ENCODE results near the gene ZNF256.

Gene ZNF256

GRCh38 chr19:57947419-57948134, at the start of gene ZNF256:
Gene ZNF256, minus strand, starts transcription at chr19:57947706. Its CDS starts 232 bp downstream, at chr19:57947474.
- TF ChIP-seq, protein P1, sequence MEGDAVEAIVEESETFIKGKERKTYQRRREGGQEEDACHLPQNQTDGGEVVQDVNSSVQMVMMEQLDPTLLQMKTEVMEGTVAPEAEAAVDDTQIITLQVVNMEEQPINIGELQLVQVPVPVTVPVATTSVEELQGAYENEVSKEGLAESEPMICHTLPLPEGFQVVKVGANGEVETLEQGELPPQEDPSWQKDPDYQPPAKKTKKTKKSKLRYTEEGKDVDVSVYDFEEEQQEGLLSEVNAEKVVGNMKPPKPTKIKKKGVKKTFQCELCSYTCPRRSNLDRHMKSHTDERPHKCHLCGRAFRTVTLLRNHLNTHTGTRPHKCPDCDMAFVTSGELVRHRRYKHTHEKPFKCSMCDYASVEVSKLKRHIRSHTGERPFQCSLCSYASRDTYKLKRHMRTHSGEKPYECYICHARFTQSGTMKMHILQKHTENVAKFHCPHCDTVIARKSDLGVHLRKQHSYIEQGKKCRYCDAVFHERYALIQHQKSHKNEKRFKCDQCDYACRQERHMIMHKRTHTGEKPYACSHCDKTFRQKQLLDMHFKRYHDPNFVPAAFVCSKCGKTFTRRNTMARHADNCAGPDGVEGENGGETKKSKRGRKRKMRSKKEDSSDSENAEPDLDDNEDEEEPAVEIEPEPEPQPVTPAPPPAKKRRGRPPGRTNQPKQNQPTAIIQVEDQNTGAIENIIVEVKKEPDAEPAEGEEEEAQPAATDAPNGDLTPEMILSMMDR (IDR thresholded peaks at IDR 0.05; ENCODE audit: control extremely low read depth, extremely low read depth, low read depth, missing control alignments) = peak; percentile 58
- peak; percentile 93 for DNase-seq (ENCODE audit: extremely low spot score)
- POLR2A ChIA-PET = no interaction called here
- CTCF ChIA-PET = interaction anchor here (1.1 kb wide), 1 partner anchor 24 kb away, joined by 3 read pairs; no protein-coding TSS in a partner anchor

DNA sequence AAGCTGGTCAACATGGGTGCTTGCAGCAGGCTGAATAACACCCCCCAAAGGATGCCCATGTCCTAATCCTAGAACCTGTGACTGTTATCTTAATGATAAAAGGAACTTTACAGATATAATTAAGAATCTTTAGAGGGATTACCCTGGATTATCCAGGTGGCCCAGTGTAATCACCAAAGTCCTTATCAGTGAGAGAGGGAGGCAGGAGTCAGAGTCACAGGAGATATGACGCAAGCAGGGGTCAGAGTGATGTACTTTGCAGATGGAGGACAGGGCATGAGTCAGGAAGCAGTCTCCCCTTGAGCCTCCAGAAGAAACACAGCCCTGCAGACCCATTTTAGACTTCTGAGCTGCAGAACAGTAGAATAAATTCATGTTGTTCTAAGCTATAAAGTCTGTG, 45.3 kb upstream of the ZNF256 start:
- POLR2A ChIA-PET = no interaction called here
- TF ChIP-seq, protein P1 (IDR thresholded peaks at IDR 0.05; ENCODE audit: control extremely low read depth, extremely low read depth, low read depth, missing control alignments) = no peak
- CTCF ChIA-PET = no interaction called here
- DNase-seq (ENCODE audit: extremely low spot score) = no peak

GRCh38 chr19:57978586-57979289, 31.2 kb upstream of the ZNF256 start:
- TF ChIP-seq, protein P1 (IDR thresholded peaks at IDR 0.05; ENCODE audit: control extremely low read depth, extremely low read depth, low read depth, missing control alignments) = no peak
- ChIA-PET CTCF (no interaction called here), POLR2A (no interaction called here)
- DNase-seq (ENCODE audit: extremely low spot score) = no peak

- ChIA-PET CTCF (no interaction called here), POLR2A (no interaction called here)
- TF ChIP-seq, protein P1 (IDR thresholded peaks at IDR 0.05; ENCODE audit: control extremely low read depth, extremely low read depth, low read depth, missing control alignments) = no peak
- no peak for DNase-seq (ENCODE audit: extremely low spot score)
Observed at GRCh38 chr19:57974434-57974833, 26.9 kb upstream of the ZNF256 start, which contains the start of gene C19orf18. Gene C19orf18, minus strand, starts transcription at chr19:57974534. Its CDS starts 102 bp downstream, at chr19:57974432.

DNA sequence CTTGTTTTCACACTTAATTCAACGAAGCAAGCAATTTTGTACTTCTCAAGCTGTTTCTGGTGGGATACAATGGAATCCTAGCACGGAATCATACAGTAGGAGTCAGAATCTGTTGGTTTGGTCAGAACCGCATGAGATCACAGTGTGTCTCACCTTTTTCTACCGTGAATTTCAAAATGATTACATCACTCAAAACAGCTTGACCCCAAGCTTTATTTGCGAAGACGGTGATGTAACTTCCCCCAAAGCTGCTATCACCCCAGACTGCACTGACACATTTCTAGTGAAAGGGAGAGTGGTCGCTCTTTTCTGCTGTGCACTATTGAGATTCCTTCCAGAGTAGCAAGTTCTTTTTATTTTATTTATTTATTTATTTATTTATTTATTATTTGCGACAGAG, 17.3 kb upstream of the ZNF256 start:
- ChIA-PET POLR2A (no interaction called here), CTCF (interaction anchor here (1.0 kb wide), 1 partner anchor 30 kb away, joined by 3 read pairs; no protein-coding TSS in a partner anchor)
- no peak for DNase-seq (ENCODE audit: extremely low spot score)
- TF ChIP-seq, protein P1 (IDR thresholded peaks at IDR 0.05; ENCODE audit: control extremely low read depth, extremely low read depth, low read depth, missing control alignments) = no peak

DNA sequence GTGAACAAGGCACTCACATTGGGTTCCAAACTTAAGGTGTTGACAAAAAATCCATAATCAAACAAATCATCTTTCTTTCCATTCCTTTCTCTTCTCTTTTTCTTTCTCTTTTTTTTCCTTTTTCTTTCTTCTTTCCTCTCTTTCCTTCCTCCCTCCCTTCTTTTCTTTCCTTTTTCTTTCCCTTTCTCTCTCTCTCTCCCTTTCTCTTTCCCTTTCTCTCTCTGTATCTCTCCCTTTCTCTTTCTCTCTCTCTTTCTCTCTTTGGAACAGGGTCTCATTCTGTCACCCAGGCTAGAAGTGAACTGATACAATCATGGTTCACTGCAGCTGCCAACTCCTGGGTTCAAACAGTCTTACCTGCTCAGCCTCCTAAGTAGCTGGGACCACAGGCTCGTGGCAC, 14.3 kb upstream of the ZNF256 start:
- CTCF ChIA-PET = interaction anchor here (1.1 kb wide), 1 partner anchor 9 kb away, joined by 3 read pairs; no protein-coding TSS in a partner anchor
- POLR2A ChIA-PET = no interaction called here
- TF ChIP-seq, protein P1 (IDR thresholded peaks at IDR 0.05; ENCODE audit: control extremely low read depth, extremely low read depth, low read depth, missing control alignments) = no peak
- DNase-seq (ENCODE audit: extremely low spot score) = no peak
